GM18519 (cell line): ENCODE data around the gene SHE.

ENCODE experiments used
- ATAC-seq: cut with Tn5 transposase; IDR thresholded peaks from one replicate; pipeline ENCODE4 v1.9.1; 2021; ENCODE audit warnings: mild to moderate bottlenecking, moderate library complexity; ENCODE audit not compliant: unreplicated experiment, low FRiP score

Gene SHE

DNA sequence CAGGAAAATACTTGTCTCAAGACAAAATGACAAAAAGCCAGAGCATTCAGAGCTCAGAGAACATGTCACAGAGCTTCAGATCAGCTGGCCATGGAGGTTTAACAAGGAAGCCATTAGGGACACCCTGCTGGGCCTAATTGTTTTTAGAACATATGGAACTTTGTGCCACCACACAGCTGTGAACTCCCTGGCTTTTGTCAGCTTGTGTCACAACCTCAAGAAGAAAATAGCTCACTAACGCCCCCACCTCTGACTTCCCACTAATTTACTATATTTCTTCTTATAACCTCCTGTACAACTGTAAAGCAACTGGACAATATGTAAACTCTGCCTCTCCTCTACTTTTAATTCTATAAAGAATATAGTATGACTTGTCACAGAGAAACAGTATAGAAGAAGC lies 21.2 kb downstream of the SHE start:
- no peak for ATAC-seq

DNA sequence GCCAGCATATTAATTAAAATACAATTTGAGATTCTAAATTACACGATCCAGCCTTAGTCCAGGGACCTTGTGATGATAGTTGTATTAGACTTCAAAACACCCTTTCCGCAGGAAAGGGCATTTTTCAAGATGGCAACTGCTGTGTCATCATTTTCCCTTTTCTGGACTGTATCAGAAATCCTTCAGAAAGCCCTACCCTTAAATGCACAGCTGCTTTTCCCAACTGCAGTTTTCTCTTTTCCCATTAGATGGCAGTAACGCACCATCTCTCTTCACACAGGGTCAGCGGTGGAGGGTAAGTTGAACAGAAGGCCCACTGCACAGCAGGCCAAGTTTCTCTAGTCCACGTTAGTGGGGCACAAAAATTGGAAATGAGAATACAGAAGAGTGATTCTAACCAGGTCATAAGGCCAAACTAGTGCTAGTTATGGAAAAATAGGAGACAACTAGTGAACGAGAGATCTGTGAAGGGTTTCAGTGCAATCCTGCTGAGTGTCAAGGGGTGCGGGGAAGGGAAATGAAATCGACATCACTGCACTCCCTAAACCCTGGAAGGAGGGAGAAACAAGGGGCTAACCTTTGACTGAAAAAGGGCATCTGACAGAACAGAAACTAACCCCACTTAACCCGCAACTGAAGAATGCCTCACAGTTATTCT lies 22.3 kb downstream of the SHE start:
- ATAC-seq, result no peak

DNA sequence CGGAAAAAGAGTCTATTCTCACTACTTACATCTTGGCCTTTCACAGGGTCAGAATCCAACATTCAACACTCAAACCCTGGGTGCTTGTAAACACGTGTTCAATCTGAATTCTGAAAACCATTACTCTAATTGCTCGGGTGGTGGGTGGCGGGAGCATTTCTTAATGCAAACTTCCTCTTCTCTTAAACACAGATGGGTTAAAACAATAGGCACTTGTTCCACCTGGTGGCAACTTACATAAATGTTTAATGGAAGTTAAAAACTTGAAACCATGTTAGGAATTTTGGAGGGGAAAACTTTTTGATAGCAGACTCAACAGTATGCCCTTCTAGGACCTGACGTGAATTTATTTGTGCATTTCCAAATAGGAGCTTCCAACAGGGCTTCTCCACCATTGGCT lies 23.6 kb downstream of the SHE start:
- no peak for ATAC-seq

DNA sequence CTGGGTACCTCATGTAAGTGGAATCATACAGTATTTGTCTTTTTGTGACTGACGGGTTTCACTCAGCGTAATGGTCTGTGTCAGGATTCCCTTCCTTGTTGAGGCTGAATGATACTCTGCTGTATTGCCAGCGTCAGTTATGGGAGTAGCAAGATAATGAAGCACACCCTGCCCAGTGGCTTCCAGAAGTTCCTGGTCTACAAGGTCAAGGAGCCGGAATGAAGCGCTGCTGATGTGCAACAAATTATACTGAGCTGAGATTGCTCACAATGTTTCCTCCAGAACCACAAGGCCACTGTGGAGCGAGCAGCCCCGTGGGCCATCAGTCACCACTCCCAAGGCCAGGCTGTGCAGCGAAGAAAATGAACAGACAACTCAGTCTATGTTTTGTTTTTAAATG lies 24.2 kb downstream of the SHE start:
- ATAC-seq, result no peak

DNA sequence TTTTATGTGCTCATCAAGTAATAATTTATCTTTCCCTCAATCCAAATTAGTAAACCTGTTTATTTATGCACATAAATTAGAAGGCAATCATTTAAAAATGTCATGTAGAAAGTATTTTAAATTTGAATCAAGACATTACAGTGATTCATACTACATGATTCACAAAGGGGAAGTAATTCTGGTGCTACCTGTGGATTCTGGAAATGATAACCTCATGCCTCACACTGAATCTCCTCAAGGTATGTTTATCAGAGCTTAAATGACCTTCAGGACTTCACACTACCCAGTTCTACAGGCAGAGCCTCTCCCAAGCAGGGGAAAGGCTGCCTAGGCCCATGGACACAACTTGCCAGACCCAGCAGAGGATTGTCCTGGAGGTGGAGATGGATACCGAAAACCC lies 25.4 kb downstream of the SHE start:
- no peak for ATAC-seq

DNA sequence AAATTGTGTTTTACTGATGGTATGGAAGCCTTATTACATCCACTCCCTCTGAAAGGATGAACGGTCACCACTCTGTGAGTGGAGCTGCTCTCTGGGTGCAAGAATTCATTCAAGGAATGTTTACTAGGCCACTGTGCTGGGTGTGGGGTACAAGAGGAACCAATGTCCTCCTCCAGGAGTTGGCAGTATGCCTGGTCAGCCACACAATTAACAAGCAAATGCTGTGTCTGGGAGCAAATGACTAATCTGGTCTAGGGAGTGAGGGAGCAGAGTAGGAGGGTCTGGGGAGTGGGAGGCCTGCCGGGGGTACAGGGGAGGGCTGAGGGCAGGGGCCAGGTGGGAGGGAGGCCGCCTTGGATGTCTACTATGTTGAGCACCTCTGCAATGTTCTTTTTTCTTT lies 27.4 kb downstream of the SHE start:
- no peak for ATAC-seq

DNA sequence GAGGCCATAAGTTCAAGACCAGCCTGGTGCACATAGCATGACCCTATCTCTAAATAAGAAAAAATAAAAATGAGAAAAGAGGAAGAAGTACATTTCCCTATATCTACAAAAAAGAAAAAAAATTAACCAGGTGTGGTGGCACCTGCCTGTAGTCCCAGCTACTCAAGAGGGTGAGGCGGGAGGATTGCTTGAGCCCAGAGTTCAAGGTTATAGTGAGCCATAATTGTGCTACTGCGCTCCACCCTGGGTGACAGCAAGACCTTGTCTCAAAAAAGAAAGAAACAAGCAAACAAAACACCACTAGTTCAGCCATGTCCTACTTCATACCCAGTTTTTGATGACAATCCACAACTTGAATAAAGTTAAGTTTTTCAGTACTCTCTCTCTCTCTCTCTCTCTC lies 30.9 kb downstream of the SHE start:
- ATAC-seq, result no peak

DNA sequence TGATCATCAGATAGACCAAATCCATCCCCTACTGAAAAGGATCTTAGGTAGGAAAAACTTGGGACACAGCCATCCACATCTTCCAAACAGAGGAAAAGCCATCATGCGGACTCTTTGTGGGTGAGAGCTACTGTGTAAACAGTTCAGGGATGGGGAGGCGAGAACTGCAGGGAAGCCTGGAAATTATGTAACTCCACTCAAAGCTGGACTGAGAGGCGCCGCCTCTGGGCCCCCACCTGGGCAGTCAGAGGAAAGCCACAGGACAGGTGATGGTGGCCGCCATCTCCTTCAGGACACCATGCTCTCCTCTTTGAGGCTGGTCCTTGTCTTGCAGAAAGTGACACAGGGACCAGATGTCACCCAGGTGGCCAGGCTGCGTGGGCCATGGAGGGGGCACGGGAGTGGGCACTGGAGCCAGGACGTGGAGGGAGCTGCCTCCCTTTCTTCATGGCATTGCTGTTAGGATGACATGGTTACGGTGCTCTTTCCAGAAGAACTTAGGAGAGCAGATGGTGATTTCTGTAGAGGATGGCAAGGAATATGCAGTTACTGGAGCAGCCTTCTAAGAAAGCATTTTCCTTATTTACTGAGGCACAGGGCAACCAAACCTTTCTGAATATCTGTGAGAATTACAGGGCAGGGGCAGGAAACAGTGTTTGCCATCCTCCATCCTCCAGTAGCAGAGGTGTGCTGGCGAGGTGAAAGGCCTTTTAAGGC lies 32.2 kb downstream of the SHE start:
- ATAC-seq, result no peak

DNA sequence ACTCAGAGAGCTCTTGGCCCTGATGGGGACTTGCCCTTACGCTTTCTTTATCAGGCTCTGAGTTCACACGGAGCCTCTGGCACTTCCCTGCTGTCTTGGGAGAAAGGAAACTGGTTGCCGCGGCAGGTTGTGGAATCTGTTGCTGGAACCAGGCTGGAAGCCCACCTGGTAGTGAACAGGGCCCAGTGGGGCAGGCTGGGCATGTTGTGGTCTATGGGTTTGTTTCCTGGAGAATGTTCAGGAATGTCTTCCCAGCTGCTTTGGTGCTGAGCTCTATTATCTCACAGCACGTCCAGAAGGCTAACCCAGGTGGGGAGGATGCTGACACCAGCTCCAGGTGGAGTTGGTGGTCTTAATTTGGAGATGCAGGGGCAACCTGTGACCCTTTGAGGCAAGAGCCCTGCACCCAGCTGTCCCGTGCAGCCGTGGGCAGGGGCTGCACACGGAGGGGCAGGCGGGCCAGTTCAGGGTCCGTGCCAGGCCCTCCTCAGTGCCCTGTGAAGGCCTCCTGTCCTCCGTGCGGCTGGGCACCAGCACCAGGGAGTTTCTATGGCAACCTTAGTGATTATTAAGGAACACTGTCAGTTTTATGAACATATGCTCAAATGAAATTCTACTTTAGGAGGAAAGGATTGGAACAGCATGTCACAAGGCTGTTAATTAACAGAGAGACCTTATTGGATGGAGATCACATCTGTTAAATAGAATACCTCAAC lies 33.5 kb downstream of the SHE start:
- ATAC-seq, result no peak

DNA sequence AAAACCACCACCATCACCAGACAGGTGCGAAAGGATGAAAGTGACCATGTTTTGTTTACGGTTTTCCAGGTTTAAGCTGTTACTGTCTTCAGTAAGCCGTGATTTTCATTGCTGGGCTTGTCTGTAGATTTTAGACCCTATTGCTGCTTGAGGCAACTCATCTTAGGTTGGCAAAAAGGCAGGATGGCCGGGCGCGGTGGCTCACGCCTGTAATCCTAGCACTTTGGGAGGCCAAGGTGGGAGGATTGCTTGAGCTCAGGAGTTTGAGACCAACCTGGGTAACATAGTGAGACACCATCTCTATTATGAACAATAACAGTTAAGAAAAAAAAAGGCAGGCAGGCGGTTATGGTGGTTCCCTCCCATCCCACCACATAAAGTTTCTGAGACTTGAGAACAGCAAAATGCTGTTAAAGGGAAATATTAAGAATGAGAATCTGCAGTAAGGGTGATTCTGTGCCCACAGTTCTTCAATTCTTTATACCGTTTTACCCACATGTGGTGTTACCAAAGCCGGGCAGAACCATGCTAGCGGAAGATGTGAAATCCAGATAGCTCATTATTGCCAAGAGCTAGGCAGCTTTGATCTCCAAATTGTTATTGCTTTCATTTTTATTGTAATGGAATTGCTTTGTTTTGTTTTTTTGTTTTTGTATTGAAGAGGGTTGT lies 34.6 kb downstream of the SHE start:
- no peak for ATAC-seq

DNA sequence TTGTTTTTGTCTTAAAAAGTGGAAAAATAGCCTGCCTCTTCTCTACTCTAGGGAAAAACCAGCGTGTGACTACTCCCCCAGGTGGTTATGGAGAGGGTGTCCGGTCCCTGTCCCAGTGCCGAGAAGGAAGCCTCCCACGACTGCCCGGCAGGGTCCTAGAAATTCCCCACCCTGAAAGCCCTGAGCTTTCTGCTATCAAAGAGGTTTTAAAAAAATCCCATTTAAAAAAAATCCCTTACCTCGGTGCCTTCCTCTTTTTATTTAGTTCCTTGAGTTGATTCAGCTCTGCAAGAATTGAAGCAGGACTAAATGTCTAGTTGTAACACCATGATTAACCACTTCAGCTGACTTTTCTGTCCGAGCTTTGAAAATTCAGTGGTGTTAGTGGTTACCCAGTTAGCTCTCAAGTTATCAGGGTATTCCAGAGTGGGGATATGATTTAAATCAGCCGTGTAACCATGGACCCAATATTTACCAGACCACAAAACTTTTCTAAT lies 35.2 kb downstream of the SHE start:
- no peak for ATAC-seq

DNA sequence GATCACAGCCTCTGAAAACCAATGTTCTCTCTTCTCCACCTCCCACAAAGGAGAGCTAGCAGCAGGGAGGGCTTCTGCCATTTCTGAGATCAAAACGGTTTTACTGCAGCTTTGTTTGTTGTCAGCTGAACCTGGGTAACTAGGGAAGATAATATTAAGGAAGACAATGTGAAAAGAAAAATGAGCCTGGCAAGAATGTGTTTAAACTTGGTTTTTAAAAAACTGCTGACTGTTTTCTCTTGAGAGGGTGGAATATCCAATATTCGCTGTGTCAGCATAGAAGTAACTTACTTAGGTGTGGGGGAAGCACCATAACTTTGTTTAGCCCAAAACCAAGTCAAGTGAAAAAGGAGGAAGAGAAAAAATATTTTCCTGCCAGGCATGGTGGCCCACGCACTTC lies 36.0 kb downstream of the SHE start:
- ATAC-seq, result no peak

DNA sequence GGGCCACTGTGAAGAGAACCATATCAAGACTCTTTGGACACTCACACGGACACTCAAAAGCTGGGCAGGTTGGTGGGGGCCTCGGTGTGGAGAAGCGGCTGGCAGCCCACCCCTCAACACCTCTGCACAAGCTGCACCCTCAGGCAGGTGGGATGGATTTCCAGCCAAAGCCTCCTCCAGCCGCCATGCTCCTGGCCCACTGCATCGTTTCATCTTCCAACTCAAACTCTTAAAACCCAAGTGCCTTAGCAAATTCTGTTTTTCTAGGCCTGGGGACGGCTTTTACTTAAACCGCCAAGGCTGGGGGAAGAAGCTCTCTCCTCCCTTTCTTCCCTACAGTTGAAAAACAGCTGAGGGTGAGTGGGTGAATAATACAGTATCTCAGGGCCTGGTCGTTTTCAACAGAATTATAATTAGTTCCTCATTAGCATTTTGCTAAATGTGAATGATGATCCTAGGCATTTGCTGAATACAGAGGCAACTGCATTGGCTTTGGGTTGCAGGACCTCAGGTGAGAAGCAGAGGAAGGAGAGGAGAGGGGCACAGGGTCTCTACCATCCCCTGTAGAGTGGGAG lies 36.5 kb downstream of the SHE start:
- ATAC-seq, result no peak

DNA sequence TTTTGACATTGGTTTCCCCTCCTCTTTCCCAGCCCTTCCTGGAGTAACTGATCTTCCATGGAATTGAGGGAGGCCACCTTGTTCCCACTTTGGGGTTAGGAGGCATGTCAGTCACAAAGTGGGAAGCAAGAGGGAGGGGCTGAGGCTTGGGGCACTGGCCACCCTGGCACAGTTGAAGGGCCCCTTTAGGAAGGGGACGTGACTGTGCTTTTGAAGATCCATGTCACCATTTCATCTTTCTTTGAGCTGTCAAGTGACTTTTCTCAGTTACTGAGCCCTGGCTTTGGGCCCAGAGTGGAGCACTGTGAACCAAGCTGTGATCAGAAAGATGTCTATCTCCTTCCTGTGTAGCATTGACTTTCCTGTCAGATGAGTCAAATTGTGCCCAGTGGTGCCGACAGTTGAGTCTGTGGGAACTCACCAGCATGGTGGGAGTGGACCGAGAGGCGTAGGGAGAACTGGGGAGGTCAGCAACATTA lies 38.7 kb downstream of the SHE start:
- ATAC-seq, result no peak

DNA sequence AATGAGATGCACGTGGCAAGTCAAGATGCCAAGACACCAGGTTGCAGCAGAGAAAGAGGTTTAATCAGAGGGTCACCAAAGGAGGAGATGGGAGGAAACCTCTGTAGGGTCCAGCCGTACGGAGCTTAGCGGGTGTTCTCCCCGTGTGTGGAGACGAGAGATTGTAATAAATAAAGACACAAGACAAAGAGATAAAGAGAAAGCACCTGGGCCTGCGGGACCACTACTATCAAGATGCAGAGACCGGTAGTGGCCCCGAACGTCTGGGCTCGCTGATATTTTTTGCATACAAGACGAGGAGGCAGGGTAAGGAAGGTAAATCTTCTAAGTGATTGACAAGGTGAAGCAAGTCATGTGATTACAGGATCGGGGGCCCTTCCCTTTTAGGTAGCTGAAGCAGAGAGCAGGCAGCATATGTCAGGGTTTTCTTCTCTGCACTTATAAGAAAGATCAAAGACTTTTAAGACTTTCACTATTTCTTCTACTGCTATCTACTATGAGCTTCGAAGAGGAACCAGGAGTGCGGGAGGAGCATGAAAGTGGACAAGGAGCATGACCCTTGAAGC lies 41.4 kb downstream of the SHE start:
- ATAC-seq, result no peak

DNA sequence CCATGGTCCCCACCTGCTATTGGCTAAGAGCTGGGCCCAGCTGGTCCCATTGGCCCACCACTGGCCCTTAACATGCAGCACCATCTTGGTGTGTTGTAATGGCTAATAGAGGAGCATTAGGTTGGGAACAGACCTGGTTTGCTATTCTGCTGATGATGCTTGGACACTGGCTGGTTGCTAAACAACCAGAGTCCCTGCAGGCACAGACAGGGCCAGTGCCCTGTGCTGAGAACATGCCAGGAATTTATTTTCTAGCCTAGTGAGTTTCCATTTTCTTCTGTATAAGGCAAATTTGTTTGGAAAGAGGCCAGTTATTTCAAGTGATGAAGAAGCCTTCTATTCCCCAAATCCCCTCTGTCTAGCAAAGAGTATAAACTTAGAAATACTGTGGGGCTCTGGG lies 43.1 kb downstream of the SHE start:
- ATAC-seq, result no peak

DNA sequence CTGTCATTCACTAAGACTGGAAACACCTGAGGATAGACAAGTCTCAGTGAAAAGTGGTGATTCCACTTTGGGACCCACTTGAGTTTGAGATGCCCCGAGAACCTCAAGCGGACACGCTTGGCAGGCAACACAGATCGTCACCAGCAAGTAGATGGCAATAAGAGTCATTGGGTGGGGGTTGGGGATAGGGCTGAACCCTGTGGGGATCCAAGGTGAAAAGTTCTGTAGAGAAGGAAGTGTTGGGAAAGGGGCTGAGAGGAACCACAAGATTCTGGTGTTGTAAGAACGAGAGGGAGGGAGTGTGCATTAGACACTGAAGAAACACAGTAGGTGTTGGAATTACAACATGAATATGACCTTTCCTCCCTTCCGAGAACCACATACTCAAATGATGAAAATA lies 45.6 kb downstream of the SHE start:
- ATAC-seq, result no peak

DNA sequence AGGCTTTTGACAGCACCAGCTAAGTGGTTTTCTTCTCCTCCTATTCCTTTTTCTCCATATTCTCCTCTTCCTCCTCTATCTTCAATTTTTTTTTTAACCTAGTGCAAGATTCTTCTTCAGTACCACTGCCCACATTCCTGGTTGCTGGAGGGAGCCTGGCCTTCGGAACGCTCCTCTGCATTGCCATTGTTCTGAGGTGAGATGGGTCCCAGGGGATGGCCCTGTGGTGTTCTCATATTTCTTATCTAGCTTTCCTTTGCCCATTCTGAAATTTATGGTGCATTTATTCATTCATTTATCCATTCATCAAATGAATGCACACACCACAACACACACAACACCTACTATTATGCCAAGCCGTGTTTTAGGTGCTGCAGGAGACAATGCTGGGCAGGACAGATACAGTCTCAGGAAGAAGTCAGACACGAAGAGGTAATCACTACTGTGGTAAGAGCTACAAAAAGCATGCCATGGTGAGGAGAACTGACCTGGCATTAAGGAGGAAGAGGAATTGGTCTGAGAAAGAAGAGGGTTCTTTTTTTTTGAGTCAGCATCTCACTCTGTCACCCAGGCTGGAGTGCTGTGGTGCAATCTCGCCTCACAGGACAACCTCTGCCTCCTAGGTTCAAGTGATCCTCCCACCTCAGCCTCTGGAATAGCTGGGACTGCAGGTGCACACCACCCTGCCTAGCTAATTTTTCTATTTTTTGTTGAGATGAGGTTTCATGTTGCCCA lies 47.7 kb downstream of the SHE start:
- ATAC-seq, result no peak

DNA sequence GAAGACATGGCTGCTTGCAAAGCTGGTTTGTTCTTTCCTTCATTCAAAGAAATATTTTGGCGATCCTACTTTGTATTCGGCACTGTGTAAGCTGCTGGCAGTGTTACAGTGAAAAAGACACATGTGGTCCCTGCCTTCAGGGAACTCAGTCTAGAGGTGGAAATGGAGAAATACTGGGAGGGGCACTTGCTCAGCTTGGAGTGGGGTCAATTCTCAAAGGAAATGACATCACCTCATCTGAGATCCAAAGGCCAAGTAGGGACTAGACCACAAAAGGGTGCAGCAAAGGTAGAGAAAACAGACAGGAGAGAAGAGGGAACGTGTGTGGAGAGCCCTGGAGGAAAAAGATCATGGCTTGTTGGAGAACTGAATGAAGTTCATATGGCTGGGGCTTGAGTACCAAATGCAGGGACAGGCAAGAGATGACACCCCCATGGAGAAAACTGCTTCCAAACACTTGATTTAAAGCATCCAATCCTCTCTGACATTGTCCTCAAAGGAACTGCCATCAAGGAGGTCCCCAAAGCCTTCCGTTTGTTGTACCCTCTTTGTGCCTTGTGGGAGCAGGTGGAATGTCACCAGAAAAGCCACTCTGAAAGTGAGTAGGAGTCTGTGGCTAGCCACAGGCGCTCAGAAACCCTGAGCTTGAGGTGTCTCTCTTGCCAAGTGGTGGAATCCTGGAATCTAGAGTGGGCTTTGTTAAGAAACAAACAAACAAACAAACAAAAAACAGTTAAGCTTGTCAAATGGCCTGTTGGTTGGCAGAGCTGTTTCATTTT lies 48.4 kb downstream of the SHE start:
- ATAC-seq, result no peak
